ENCODE results near the gene KIF17. TPM values are rescaled to one million over a fixed set of nuclear protein-coding genes. Genes with fewer than 3 reads are reported as not detected.

The KIF17 gene
- total RNA-seq, 1 donor from 2014 or later, result 2.2 TPM

DNA sequence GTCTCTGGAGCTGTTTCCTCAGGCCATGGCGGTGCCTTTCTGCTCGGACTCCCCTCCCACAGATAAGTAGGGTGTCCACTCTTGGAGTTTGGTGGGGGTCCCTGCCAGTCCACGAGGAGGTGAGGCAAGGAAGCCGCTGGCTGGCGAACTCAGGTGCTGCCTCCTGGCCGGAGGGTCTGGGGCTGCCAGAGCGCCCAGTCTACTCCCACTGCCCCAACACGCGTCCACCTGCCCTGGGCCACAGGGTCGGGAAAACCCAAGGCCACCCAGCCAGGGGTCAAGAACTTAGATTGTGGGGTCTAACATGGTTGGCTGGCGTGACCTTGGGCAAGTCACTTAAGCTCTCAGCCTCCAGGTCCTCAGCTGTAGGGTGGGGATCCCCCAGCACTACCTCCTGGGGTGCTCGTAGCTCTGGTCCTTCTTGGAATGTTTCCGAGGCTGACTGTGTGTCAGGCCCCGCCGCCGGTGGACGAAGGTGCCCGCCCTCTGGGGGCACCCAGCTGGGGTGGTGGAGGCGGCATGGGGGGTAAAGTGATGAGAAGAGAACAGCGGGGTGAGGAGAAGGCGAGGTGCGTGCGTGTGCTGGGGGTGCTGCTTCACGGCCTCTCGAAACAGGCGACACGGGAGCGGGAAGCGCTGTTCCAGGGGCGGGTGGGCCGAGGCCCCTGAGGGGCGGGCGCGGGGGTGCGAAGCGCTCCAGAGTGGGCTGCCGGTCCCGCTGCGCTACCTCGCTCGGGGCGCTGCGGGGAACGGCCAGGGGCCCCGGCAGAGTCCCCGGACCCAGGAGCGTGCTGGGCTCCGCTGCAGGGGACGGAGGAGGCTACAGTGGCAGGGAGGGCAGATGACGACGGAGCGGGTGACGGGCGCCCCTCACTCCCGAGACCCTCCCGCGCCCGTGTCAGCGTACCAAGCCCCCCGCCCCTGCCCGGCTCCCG is 13.5 kb upstream of the KIF17 start:
- H3K27me3 Mint-ChIP-seq (ENCODE audit: low read depth, unreplicated experiment), result peaks cover 15% of the 10 kb centered on the region
- DNase-seq (ENCODE audit: low read depth), result no peak
- FAIRE-seq, result no peak

DNA sequence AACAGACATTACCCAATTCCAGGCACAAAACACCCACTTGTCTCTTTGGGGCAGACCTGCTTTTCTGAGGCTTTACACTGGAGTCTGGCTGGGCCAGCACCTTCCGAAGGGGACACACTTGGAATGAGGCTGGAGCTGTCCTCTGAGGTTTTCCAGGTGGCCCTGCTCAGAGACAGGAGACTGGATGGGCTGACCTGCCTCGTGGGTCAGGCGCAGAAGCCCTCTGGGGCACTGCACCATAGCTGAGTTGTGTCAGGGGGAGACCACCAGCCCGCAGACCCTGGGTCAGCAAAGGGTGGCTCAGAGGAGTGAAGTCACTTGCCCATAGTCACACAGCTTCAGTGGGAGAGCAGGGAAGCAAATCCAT is 12.9 kb upstream of the KIF17 start:
- H3K4me3 ChIP-seq (ENCODE audit: insufficient read depth, low read depth, low read length), result no peak overlapping the region
- TF ChIP-seq, protein P1, sequence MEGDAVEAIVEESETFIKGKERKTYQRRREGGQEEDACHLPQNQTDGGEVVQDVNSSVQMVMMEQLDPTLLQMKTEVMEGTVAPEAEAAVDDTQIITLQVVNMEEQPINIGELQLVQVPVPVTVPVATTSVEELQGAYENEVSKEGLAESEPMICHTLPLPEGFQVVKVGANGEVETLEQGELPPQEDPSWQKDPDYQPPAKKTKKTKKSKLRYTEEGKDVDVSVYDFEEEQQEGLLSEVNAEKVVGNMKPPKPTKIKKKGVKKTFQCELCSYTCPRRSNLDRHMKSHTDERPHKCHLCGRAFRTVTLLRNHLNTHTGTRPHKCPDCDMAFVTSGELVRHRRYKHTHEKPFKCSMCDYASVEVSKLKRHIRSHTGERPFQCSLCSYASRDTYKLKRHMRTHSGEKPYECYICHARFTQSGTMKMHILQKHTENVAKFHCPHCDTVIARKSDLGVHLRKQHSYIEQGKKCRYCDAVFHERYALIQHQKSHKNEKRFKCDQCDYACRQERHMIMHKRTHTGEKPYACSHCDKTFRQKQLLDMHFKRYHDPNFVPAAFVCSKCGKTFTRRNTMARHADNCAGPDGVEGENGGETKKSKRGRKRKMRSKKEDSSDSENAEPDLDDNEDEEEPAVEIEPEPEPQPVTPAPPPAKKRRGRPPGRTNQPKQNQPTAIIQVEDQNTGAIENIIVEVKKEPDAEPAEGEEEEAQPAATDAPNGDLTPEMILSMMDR (IDR thresholded peaks at IDR 0.05; ENCODE audit: insufficient read depth, low read depth, low read length), result no peak
- no peak for TF ChIP-seq EZH2 (IDR thresholded peaks at IDR 0.05; ENCODE audit: insufficient read depth, low read length)
- no peak overlapping the region for H3K4me3 Mint-ChIP-seq (ENCODE audit: unreplicated experiment)
- DNase-seq (ENCODE audit: low read depth), result no peak
- H3K4me1 ChIP-seq (ENCODE audit: insufficient read depth, low read length), result peaks cover 16% of the 10 kb centered on the region
- H3K9me3 Mint-ChIP-seq (ENCODE audit: unreplicated experiment), result no peaks in the 10 kb centered on the region
- H3K27me3 ChIP-seq (ENCODE audit: insufficient read depth, low read length), result peaks cover 5% of the 10 kb centered on the region
- peak overlapping the region; percentile 91 for H3K4me2 ChIP-seq (ENCODE audit: low read length)
- H3K27ac Mint-ChIP-seq (ENCODE audit: unreplicated experiment), result no peak overlapping the region
- H3K27me3 Mint-ChIP-seq (ENCODE audit: low read depth, unreplicated experiment), result peaks cover 15% of the 10 kb centered on the region
- no peaks in the 10 kb centered on the region for H3K79me2 ChIP-seq (ENCODE audit: insufficient read depth, low read length)
- H3K9me3 ChIP-seq (ENCODE audit: insufficient read depth, low read depth, low read length), result no peaks in the 10 kb centered on the region
- no peak overlapping the region for H2AFZ ChIP-seq (ENCODE audit: low read depth, low read length)
- no peak overlapping the region for H3K9ac ChIP-seq (ENCODE audit: low read length)
- no peak for FAIRE-seq
- no peaks in the 10 kb centered on the region for H3K36me3 Mint-ChIP-seq (ENCODE audit: low read depth, unreplicated experiment)
- H3K4me1 Mint-ChIP-seq (ENCODE audit: low read depth, unreplicated experiment), result peaks cover 6% of the 10 kb centered on the region
- peaks cover 4% of the 10 kb centered on the region for H4K20me1 ChIP-seq (ENCODE audit: insufficient read depth, low read length)
- H3K36me3 ChIP-seq (ENCODE audit: insufficient read depth, low read length), result no peaks in the 10 kb centered on the region
- no peak overlapping the region for H3K27ac ChIP-seq (ENCODE audit: low read depth, low read length)

More for the DNA sequence above, 13.5 kb upstream of the KIF17 start:
- Mint-ChIP-seq H3K4me3 (ENCODE audit: unreplicated experiment) (peak overlapping the region; percentile 68), H3K9me3 (ENCODE audit: unreplicated experiment) (peaks cover 2% of the 10 kb centered on the region), H3K36me3 (ENCODE audit: low read depth, unreplicated experiment) (peaks cover 3% of the 10 kb centered on the region), H3K27ac (ENCODE audit: unreplicated experiment) (peak overlapping the region; percentile 75), H3K4me1 (ENCODE audit: low read depth, unreplicated experiment) (peaks cover 6% of the 10 kb centered on the region)
- H3K4me2 ChIP-seq (ENCODE audit: low read length), result peak overlapping the region; percentile 91
- no peak overlapping the region for H3K4me3 ChIP-seq (ENCODE audit: insufficient read depth, low read depth, low read length)
- H3K9me3 ChIP-seq (ENCODE audit: insufficient read depth, low read depth, low read length), result no peaks in the 10 kb centered on the region
- peaks cover 4% of the 10 kb centered on the region for H4K20me1 ChIP-seq (ENCODE audit: insufficient read depth, low read length)
- H3K27ac ChIP-seq (ENCODE audit: low read depth, low read length), result no peak overlapping the region
- no peak overlapping the region for H2AFZ ChIP-seq (ENCODE audit: low read depth, low read length)
- peaks cover 5% of the 10 kb centered on the region for H3K27me3 ChIP-seq (ENCODE audit: insufficient read depth, low read length)
- no peaks in the 10 kb centered on the region for H3K79me2 ChIP-seq (ENCODE audit: insufficient read depth, low read length)
- peaks cover 20% of the 10 kb centered on the region for H3K4me1 ChIP-seq (ENCODE audit: insufficient read depth, low read length)
- TF ChIP-seq, protein P1 (IDR thresholded peaks at IDR 0.05; ENCODE audit: insufficient read depth, low read depth, low read length), result no peak
- TF ChIP-seq EZH2 (IDR thresholded peaks at IDR 0.05; ENCODE audit: insufficient read depth, low read length), result no peak
- H3K9ac ChIP-seq (ENCODE audit: low read length), result peak overlapping the region; percentile 83
- no peaks in the 10 kb centered on the region for H3K36me3 ChIP-seq (ENCODE audit: insufficient read depth, low read length)
